GM18505 (cell line): Measurements from ENCODE around the gene VSIG10L2.

ENCODE experiments used
- ATAC-seq: cut with Tn5 transposase; IDR thresholded peaks from one replicate; pipeline ENCODE4 v1.9.1; 2021; ENCODE audit not compliant: unreplicated experiment
- POLR2A ChIP-seq: IDR thresholded peaks from 4 replicates; pipeline ENCODE4 v1.6.1; 2011; ENCODE audit warnings: borderline replicate concordance; ENCODE audit not compliant: insufficient read depth, insufficient read length; ENCODE audit errors: extremely low read depth

VSIG10L2 gene

DNA sequence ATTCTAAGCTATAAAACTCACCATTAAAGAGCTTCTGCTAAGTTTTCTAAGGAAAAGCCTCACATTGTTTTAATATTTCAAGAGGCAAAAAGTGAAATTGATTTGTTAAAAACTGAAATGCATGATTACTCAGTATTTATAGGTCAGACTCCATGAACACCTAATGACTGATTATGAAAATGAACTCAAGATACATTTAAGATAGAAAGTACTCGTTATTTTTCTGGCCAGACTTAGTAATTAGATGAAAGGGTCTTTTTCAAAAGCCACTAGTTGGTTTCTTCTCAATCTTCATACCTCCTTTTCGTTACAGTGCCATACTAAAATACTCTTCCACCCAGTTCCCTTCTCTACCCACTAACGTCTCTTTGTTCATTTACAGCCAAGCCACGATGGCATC lies 56.3 kb downstream of the VSIG10L2 start:
- TF ChIP-seq POLR2A: no peak
- no peak for ATAC-seq
